Ishikawa (cell line): ENCODE results near the gene RASSF4.

ENCODE experiments used
- CEBPB ChIP-seq: IDR thresholded peaks from 2 replicates; pipeline ENCODE4 v1.6.1; 2012
- CREB1 ChIP-seq: IDR thresholded peaks from 2 replicates; pipeline ENCODE4 v1.6.1; 2012; ENCODE audit warnings: low read depth
- EGR1 ChIP-seq: IDR thresholded peaks from 2 replicates; pipeline ENCODE4 v1.6.1; 2012
- EP300 ChIP-seq: IDR thresholded peaks from 2 replicates; pipeline ENCODE4 v1.6.1; 2012; ENCODE audit warnings: borderline replicate concordance
- FOXM1 ChIP-seq: IDR thresholded peaks from 2 replicates; pipeline ENCODE4 v1.6.1; 2012; ENCODE audit warnings: low read depth, borderline replicate concordance
- MAX ChIP-seq: IDR thresholded peaks from 2 replicates; pipeline ENCODE4 v1.6.1; 2012
- NFIC ChIP-seq: IDR thresholded peaks from 2 replicates; pipeline ENCODE4 v1.6.1; 2012
- RAD21 ChIP-seq: IDR thresholded peaks from 2 replicates; pipeline ENCODE4 v1.6.1; 2012; ENCODE audit warnings: low read depth
- REST ChIP-seq: IDR thresholded peaks from 2 replicates; pipeline ENCODE4 v1.6.1; 2012; ENCODE audit warnings: low read depth, mild to moderate bottlenecking
- TAF1 ChIP-seq: IDR thresholded peaks from 2 replicates; pipeline ENCODE4 v1.6.1; 2012; ENCODE audit warnings: low read depth, mild to moderate bottlenecking
- TCF12 ChIP-seq: IDR thresholded peaks from 2 replicates; pipeline ENCODE4 v1.6.1; 2012; ENCODE audit warnings: low read depth
- TEAD4 ChIP-seq: IDR thresholded peaks from 2 replicates; pipeline ENCODE4 v1.6.1; 2012
- USF1 ChIP-seq: IDR thresholded peaks from 2 replicates; pipeline ENCODE4 v1.6.1; 2012
- YY1 ChIP-seq: IDR thresholded peaks from 2 replicates; pipeline ENCODE4 v1.6.1; 2012; ENCODE audit warnings: low read depth
- ZBTB7A ChIP-seq: IDR thresholded peaks from 2 replicates; pipeline ENCODE4 v1.6.1; 2012; ENCODE audit warnings: low read depth

Gene RASSF4

GRCh38 chr10:45034301-45034700 is 74.7 kb downstream of the RASSF4 start:
- TF ChIP-seq RAD21: no peak
- no peak for TF ChIP-seq TAF1
- TF ChIP-seq YY1: no peak
- no peak for TF ChIP-seq USF1
- TF ChIP-seq NFIC: no peak
- TF ChIP-seq EGR1: no peak
- TF ChIP-seq ZBTB7A: no peak
- TF ChIP-seq EP300: no peak
- no peak for TF ChIP-seq CEBPB

- TF ChIP-seq NFIC: no peak
- TF ChIP-seq CEBPB: no peak
- TF ChIP-seq TAF1: no peak
These were observed 76.1 kb downstream of the RASSF4 start for GRCh38 chr10:45035673-45036072.

GRCh38 chr10:45040921-45041542 is 81.4 kb downstream of the RASSF4 start:
- no peak for TF ChIP-seq EGR1
- TF ChIP-seq CREB1: no peak
- no peak for TF ChIP-seq CEBPB
- TF ChIP-seq TCF12: no peak
- TF ChIP-seq RAD21: no peak
- TF ChIP-seq REST: no peak
- TF ChIP-seq ZBTB7A: no peak
- TF ChIP-seq TAF1: no peak
- no peak for TF ChIP-seq MAX
- no peak for TF ChIP-seq TEAD4
- TF ChIP-seq FOXM1: no peak
- no peak for TF ChIP-seq EP300
- TF ChIP-seq USF1: no peak
- TF ChIP-seq YY1: no peak
- no peak for TF ChIP-seq NFIC

GRCh38 chr10:45044290-45044689 is 84.7 kb downstream of the RASSF4 start:
- TF ChIP-seq USF1: no peak
- TF ChIP-seq CEBPB: no peak
- TF ChIP-seq NFIC: no peak
- TF ChIP-seq ZBTB7A: no peak
- TF ChIP-seq MAX: no peak
- no peak for TF ChIP-seq YY1
- no peak for TF ChIP-seq CREB1
- no peak for TF ChIP-seq FOXM1
- TF ChIP-seq EP300: no peak
- TF ChIP-seq RAD21: no peak
- no peak for TF ChIP-seq EGR1
- TF ChIP-seq TCF12: no peak
- TF ChIP-seq TAF1: no peak
- no peak for TF ChIP-seq REST
